GM23248 (cell line): ENCODE results near the gene TREX2.

Source experiments
- EZH2 ChIP-seq: fragments of 200-600 bp; sonication (generic); IDR thresholded peaks from 2 replicates; pipeline ENCODE4 v1.6.1; 2018; ENCODE audit warnings: antibody characterized with exemption, mild to moderate bottlenecking; ENCODE audit not compliant: insufficient read depth, poor library complexity, severe bottlenecking
- EZH2phosphoT487 ChIP-seq: fragments of 200-600 bp; sonication (generic); IDR thresholded peaks from 2 replicates; pipeline ENCODE4 v1.6.1; 2018; ENCODE audit warnings: antibody characterized with exemption, moderate library complexity, mild to moderate bottlenecking, low read depth; ENCODE audit not compliant: insufficient read depth

GRCh38 chrX:153408221-153408721 is 37.6 kb downstream of the TREX2 start:
- TF ChIP-seq EZH2: no peak
- TF ChIP-seq EZH2phosphoT487: no peak
